HepG2 (cell line): ENCODE results near the gene NPIPB6. TPM values are rescaled to one million over a fixed set of nuclear protein-coding genes. Genes with fewer than 3 reads are reported as not detected.

Source experiments
- AHDC1 ChIP-seq: sonication (generic); formaldehyde crosslinking; IDR thresholded peaks from 2 replicates; pipeline ENCODE4 v1.5.1; 2020; ENCODE audit warnings: mild to moderate bottlenecking, missing genetic modification reagents, borderline replicate concordance
- CEBPZ ChIP-seq: IDR thresholded peaks from 2 replicates; pipeline ENCODE4 v1.6.1; 2012; ENCODE audit warnings: low read length, improper control_type of control experiment
- ELF1 ChIP-seq: sonication (generic); formaldehyde crosslinking; IDR thresholded peaks from 2 replicates; pipeline ENCODE4 v1.4.0; 2020; ENCODE audit warnings: missing genetic modification reagents
- HBP1 ChIP-seq: IDR thresholded peaks from 2 replicates; pipeline ENCODE4 v1.6.1; 2016; ENCODE audit warnings: low read depth, control low read depth
- HES4 ChIP-seq: sonication (generic); formaldehyde crosslinking; IDR thresholded peaks from 2 replicates; pipeline ENCODE4 v1.9.0; 2021; ENCODE audit warnings: mild to moderate bottlenecking, missing genetic modification reagents, borderline replicate concordance
- HIC2 ChIP-seq: sonication (generic); formaldehyde crosslinking; IDR thresholded peaks from 2 replicates; pipeline ENCODE4 v1.9.0; 2022; ENCODE audit warnings: low read depth, missing genetic modification reagents
- KLF16 ChIP-seq, 2 experiments: sonication (generic) in 1 of 2; formaldehyde crosslinking in 1 of 2; IDR thresholded peaks; 2 replicates each; pipeline versions ENCODE4 v1.6.1 to v1.8.0; 2016 to 2023; ENCODE audit warnings: missing genetic modification reagents in 2 of 2, missing compliant biosample characterization in 1 of 2
- KMT2A ChIP-seq: sonication (generic); formaldehyde crosslinking; IDR thresholded peaks from 2 replicates; pipeline ENCODE4 v1.4.0; 2020; ENCODE audit warnings: missing genetic modification reagents
- MTA1 ChIP-seq: sonication (generic); formaldehyde crosslinking; IDR thresholded peaks from 2 replicates; pipeline ENCODE4 v1.4.0; 2020; ENCODE audit warnings: missing genetic modification reagents, mild to moderate bottlenecking, borderline replicate concordance
- NCOA1 ChIP-seq: sonication (generic); formaldehyde crosslinking; IDR thresholded peaks from 2 replicates; pipeline ENCODE4 v1.9.0; 2021; ENCODE audit warnings: missing genetic modification reagents
- RELA ChIP-seq: sonication (generic); formaldehyde crosslinking; IDR thresholded peaks from 2 replicates; pipeline ENCODE4 v1.4.0; 2020; ENCODE audit warnings: missing genetic modification reagents
- SAP130 ChIP-seq: IDR thresholded peaks from 2 replicates; pipeline ENCODE4 v1.6.1; 2016; ENCODE audit warnings: low read depth
- ZFP82 ChIP-seq: sonication (generic); formaldehyde crosslinking; IDR thresholded peaks from 2 replicates; pipeline ENCODE4 v1.5.1; 2020; ENCODE audit warnings: mild to moderate bottlenecking, missing genetic modification reagents, borderline replicate concordance
- ZNF30 ChIP-seq: sonication (generic); formaldehyde crosslinking; IDR thresholded peaks from 2 replicates; pipeline ENCODE4 v1.5.0; 2020; ENCODE audit warnings: mild to moderate bottlenecking, missing genetic modification reagents
- ZNF333 ChIP-seq: sonication (generic); formaldehyde crosslinking; IDR thresholded peaks from 2 replicates; pipeline ENCODE4 v1.4.0; 2020; ENCODE audit warnings: mild to moderate bottlenecking, missing genetic modification reagents, borderline replicate concordance
- ZNF33B ChIP-seq: sonication (generic); formaldehyde crosslinking; IDR thresholded peaks from 2 replicates; pipeline ENCODE4 v1.5.1; 2020; ENCODE audit warnings: mild to moderate bottlenecking, missing genetic modification reagents
- ZZZ3 ChIP-seq: sonication (generic); formaldehyde crosslinking; IDR thresholded peaks from 2 replicates; pipeline ENCODE4 v1.4.0; 2020; ENCODE audit warnings: missing genetic modification reagents, mild to moderate bottlenecking, borderline replicate concordance
- polyA plus RNA-seq, 8 experiments: library from polyadenylated mRNA; depleted of rRNA in 3 of 8; stranded (reverse) in 7 of 8; unstranded in 1 of 8; fragments of >200 nt; fragmentation: Illumina TruSeq in 4 of 8; extraction: Trizol in 4 of 8; gene quantifications; 2 replicates each; pipeline versions ENCODE4 v1.2.1 to v1.2.3, GENCODE V29; 2011 to 2016; ENCODE audit warnings: low read depth in 4 of 8, missing spikeins in 1 of 8, mixed read lengths in 1 of 8; ENCODE audit not compliant: insufficient read depth in 1 of 8
- total RNA-seq, 5 experiments: library from RNA; depleted of rRNA; stranded (reverse); fragments of >200 nt; fragmentation: Illumina TruSeq; extraction: Trizol; gene quantifications; 2 replicates each; pipeline ENCODE4 v1.2.3, GENCODE V29; 2016; ENCODE audit warnings: low read depth in 1 of 5

NPIPB6 gene
- total and polyA plus RNA-seq, 2 of the 13 experiments (the other 11 are each of a cell fraction or from before 2014, with no cell fraction given): 0.25 TPM; not detected in 1

- TF ChIP-seq CEBPZ: no peak
- TF ChIP-seq HES4 (CRISPR knock-in tag): peak; percentile 97
- TF ChIP-seq HIC2: no peak
- no peak for TF ChIP-seq ZNF33B (CRISPR knock-in tag)
- peak in 1 of 2 experiments; percentile 96; a peak in 2 of 4 replicates for TF ChIP-seq KLF16 (CRISPR knock-in tag; IDR thresholded peaks at IDR 0.05)
- TF ChIP-seq KMT2A: no peak
- TF ChIP-seq AHDC1 (CRISPR knock-in tag): no peak
- no peak for TF ChIP-seq ZNF333
- peak; percentile 99 for TF ChIP-seq HBP1 (CRISPR knock-in tag)
- TF ChIP-seq SAP130 (CRISPR knock-in tag): peak; percentile 88
- peak; percentile 46; the same call in 1 of the 2 replicates for TF ChIP-seq ZZZ3 (CRISPR knock-in tag)
- TF ChIP-seq MTA1 (CRISPR knock-in tag): peak; percentile 35; the same call in 1 of the 2 replicates
- TF ChIP-seq ELF1: peak; percentile 57; the same call in 1 of the 2 replicates
- TF ChIP-seq NCOA1 (CRISPR knock-in tag): no peak
- no peak for TF ChIP-seq ZNF30 (CRISPR knock-in tag)
- TF ChIP-seq ZFP82: no peak; the same call in 1 of the 2 replicates
- no peak for TF ChIP-seq RELA (CRISPR knock-in tag)
These were observed 59.1 kb downstream of the NPIPB6 start (continued) for GRCh38 chr16:28304214-28304613.
